Activated CD8-positive, alpha-beta memory T cell treated with anti-CD3 and anti-CD28 coated beads, Interleukin-2, amount 50 U/mL, for 4 hours (primary cell): ENCODE measurements around the gene SLC30A5.
A peak's percentile ranks its signal among the peaks of the same experiment; 100 is the strongest.
"Not testable (repeated sequence)": the region's sequence is repeated elsewhere in the genome, so short reads cannot be mapped to it uniquely, and the experiment has no call there.

Experiments
- DNase-seq: peaks from one replicate; pipeline ENCODE4 v3.0.0-alpha.2; 2020

Gene SLC30A5

GRCh38 chr5:69105996-69106906 lies 12.4 kb downstream of the SLC30A5 start:
- DNase-seq = no peak

- not testable (repeated sequence) for DNase-seq
Observed at GRCh38 chr5:69108367-69108766, 14.6 kb downstream of the SLC30A5 start.

- DNase-seq = no peak
Observed at GRCh38 chr5:69113851-69114250, 20.0 kb downstream of the SLC30A5 start.

DNA sequence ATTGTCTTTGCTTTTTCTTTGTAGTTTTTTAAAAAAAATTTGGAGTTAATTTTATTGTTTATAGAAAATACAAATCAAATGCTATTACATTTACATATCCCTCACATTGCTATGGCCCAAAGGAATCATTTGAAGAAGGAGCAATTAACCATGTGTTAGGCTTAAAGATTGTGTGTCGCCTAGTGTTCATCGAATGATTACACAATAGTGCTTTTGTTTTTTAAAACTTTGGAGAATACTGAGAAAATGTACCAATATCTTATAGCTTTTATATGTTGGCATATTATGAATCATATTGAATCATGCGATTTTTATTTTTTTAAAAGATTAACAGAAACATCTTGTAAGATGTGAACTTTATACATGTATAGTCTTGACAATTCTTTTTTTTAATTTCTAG lies 21.7 kb downstream of the SLC30A5 start:
- no peak for DNase-seq

GRCh38 chr5:69129413-69129812 lies 35.6 kb downstream of the SLC30A5 start:
- DNase-seq = no peak

- DNase-seq = no peak
Observed at GRCh38 chr5:69130241-69130640, 36.4 kb downstream of the SLC30A5 start.

GRCh38 chr5:69131304-69131703 lies 37.5 kb downstream of the SLC30A5 start:
- no peak for DNase-seq

DNA sequence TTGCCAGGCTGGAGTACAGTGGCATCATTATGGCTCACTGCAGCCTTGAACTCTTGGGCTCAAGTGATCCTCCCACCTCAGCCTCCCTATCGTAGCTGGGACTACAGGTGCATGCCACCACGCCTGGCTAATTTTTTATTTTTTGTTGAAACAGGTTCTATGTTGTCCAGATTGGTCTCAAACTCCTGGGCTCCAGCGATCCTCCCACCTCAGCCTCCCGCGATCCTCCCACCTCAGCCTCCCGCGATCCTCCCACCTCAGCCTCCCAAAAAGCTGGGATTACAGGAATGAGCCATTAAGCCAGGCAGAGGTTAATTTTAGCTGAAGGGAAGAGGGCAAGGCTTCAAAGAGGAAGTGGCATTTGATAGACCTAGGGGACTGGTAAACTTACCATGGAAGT lies 40.3 kb downstream of the SLC30A5 start:
- no peak for DNase-seq

DNA sequence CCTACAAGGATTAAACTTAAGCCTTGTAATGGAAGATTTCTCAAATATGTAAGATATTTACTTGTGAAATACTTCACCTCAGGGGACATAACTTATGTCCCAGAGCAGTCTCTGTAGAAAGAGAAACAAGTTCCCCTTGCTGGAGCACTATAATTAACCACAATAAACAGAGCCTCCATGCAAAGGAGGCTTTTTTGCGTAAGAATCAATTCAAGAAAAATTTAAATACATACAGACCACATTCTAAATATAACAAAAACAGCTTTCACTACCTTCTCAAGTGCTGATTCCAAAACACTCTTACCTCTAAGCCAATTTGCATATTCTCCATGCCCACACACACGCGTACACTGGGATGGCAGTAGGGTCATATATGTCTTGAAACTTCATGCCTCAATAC lies 42.5 kb downstream of the SLC30A5 start:
- DNase-seq = no peak

GRCh38 chr5:69137208-69137607 lies 43.4 kb downstream of the SLC30A5 start:
- DNase-seq = not testable (repeated sequence)

GRCh38 chr5:69137807-69138206 lies 44.0 kb downstream of the SLC30A5 start:
- no peak for DNase-seq

DNA sequence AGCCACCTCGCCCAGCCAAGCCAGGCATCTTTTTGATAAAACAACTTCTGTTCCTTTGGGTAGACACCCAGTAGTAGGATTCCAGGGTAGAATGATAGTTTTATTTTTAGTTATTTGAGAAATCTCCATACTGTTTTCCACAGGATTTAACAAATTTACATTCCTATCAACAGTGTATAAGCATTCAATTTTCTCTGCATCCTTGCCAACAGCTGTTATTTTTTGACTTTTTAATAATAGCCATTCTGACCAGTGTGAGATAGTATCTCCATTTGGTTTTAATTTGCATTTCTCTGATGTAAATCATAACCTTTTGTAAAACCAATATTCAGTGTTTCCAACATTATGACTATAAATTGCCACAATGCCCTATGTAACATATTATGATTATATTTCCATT lies 45.0 kb downstream of the SLC30A5 start:
- DNase-seq = no peak

DNA sequence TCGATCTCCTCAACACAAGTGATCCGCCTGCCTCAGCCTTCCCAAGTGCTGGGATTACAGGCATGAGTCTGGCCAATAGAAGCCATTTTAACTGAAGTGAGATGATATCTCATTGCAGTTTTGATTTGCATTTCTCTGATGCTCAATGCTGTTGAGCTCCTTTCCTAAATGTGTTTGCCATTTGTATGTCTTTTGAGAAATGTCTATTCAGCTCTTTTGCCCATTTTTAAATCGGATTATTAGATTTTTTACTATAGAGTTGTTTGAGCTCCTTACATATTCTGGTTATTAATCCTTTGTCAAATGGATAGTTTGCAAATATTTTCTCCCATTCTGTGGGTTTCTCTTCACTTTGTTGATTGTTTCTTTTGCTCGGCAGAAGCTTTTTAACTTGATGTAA lies 46.4 kb downstream of the SLC30A5 start:
- DNase-seq = not testable (repeated sequence)

- DNase-seq = no peak
Observed at GRCh38 chr5:69140827-69141226, 47.0 kb downstream of the SLC30A5 start.

DNA sequence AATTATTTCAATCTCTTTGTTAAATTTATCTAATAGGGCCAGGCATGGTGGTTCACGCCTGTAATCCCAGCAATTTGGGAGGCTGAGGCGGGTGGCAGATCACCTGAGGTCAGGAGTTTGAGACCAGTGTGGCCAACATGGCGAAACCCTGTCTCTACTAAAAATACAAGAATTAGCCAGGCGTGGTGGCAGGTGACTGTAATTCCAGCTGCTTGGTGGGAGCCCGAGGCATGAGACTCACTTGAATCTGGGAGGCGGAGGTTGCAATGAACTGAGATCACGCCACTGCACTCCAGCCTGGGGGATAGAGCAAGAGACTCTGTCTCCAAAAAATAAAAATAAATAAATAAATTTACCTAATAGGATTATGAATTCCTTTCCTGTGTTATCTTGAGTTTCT lies 54.8 kb downstream of the SLC30A5 start:
- DNase-seq = not testable (repeated sequence)

GRCh38 chr5:69148981-69149675 lies 55.3 kb downstream of the SLC30A5 start:
- DNase-seq = no peak

GRCh38 chr5:69149676-69150010 lies 55.8 kb downstream of the SLC30A5 start:
- DNase-seq = no peak

- no peak for DNase-seq
Observed at GRCh38 chr5:69152731-69153130, 58.9 kb downstream of the SLC30A5 start.

GRCh38 chr5:69156456-69156855 lies 62.6 kb downstream of the SLC30A5 start:
- DNase-seq = no peak

DNA sequence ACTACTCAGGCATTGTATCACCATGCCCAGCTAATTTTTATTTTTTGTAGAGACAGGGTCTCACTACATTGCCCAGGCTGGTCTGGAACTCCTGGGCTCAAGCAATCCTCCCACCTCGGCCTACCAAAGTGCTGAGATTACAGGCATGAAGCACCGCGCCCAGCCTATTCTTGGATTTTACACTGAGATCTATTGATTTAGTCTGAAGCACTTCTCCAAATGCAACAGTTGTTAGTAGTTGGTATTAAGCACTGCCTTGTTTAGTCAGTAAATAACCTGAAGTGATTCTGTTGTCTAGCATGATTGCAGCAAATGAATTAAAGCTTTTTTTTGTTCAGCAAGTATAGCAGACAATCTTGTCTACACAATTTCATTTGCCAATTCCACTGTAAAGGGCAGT lies 64.2 kb downstream of the SLC30A5 start:
- no peak for DNase-seq

- DNase-seq = no peak
Observed at GRCh38 chr5:69160651-69161050, 66.8 kb downstream of the SLC30A5 start.

- DNase-seq = peak; percentile 97
Observed at GRCh38 chr5:69166686-69167492, 73.1 kb downstream of the SLC30A5 start, which contains the start of gene CCNB1. CCNB1 (plus strand) TSS chr5:69167150; CDS start chr5:69167263, 113 bp downstream.

DNA sequence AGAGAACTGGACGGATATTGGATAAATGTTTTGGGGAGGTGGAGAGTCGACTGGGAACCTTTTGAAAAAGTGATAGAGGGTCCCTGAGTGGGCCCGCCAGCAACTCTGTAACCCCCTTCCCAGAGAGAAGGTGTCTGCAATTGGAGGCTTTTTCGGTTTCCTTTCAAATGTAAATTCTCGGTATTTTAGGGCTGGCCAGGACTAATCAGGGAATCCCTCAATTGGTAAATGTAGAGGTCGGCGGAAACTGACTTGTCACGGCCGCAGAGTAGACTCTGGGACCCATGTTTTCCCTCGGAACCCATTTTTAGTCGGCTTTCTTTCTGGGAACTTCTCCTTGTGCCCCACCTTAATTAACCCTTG lies 73.7 kb downstream of the SLC30A5 start:
- no peak for DNase-seq
